Hypothalamus (tissue), 51 donors: ENCODE results near the gene TNFRSF12A.

Experiments used
- DNase-seq, 51 donors: peaks; one replicate each; lab custom pipeline; 2025; lab: John Stamatoyannopoulos, UW

The TNFRSF12A gene, protein sequence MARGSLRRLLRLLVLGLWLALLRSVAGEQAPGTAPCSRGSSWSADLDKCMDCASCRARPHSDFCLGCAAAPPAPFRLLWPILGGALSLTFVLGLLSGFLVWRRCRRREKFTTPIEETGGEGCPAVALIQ

GRCh38 chr16:3020247-3020603 is at the start of gene TNFRSF12A:
Gene TNFRSF12A, plus strand, starts transcription at chr16:3020368. Its CDS starts 30 bp downstream, at chr16:3020398.
- DNase-seq, result peak in 36 of 51 donors; percentile 7 to 67 (median 36)

DNA sequence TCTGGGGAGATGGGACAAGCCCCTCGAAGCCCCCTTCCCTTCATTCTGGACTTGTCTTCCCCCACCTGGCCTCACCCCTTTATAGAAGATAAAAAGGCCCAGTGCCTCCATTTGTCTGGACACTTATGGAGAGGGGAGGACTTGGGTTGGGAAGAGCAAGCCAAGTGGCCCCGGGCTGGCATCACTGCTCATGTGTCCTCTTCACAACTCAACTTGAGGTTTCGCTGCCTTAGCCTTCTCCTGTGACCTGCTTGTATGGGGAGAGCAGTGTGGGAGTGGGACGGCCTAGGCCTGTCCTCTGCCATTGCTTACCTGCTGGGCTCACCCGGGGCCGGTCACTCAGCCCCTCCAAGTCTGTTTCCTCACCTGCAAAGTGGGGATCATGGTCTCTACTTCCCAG is 49.6 kb upstream of the TNFRSF12A start:
- DNase-seq, result no peak

- no peak for DNase-seq
These were observed 48.8 kb upstream of the TNFRSF12A start for GRCh38 chr16:2971134-2971984.

- DNase-seq, result peak in 2 of 51 donors; percentile 8 to 17
These were observed 48.0 kb upstream of the TNFRSF12A start for GRCh38 chr16:2971985-2972784.

DNA sequence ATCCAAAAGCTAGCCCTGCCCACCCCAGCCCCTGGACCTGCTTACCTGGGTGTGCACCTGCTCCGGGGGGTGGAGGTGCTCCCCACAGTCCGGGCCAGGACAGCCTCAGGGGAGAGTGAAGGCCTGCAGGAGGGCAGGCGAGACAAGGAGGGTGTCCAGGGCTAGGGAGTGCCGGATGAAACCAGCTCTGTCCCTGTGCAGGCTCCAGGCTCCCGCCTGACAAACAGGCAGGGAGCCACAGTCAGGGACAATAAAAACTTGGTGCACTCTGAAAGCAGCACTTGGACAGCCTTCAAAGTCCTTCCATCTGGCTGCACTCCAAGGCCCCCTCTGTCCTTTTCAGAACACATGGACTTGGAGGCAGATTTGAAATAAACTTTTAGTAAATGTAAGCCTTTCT is 47.1 kb upstream of the TNFRSF12A start:
- DNase-seq, result peak in 34 of 51 donors; percentile 14 to 70 (median 35)

GRCh38 chr16:2973605-2974318 is 46.4 kb upstream of the TNFRSF12A start:
- DNase-seq, result peak in 17 of 51 donors; percentile 2 to 52 (median 23)

- no peak for DNase-seq
These were observed 45.7 kb upstream of the TNFRSF12A start for GRCh38 chr16:2974319-2975056.

DNA sequence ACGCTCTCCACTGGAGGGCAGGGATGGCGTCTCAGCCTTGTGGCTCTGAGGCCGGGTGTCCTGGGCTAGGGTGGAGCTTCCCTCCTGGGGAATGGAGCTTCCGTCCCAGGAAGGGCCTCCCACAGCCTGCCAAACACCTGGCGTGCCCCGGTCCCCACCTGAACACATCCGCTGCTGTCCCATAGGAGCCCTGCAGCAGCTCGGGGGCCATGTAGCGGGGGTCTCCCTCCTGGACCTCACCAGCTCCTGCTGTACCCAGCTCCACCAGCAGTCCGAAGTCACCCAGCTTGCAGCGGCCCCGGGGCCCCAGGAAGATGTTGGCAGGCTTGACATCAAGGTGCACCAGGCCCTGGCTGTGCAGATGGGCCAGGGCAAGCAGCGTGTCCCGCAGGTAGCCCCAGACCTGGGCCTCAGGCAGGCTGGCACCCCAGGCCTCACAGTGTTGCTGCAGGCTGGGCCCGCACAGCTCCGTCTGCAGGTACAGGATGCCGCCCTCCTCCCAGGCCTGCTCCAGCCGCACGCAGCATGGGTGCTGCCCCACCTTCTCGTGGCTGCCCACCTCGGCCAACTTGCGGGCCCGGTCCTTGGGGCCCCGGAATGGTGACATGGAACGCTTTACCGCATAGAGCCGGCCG is 44.9 kb upstream of the TNFRSF12A start:
- no peak for DNase-seq

DNA sequence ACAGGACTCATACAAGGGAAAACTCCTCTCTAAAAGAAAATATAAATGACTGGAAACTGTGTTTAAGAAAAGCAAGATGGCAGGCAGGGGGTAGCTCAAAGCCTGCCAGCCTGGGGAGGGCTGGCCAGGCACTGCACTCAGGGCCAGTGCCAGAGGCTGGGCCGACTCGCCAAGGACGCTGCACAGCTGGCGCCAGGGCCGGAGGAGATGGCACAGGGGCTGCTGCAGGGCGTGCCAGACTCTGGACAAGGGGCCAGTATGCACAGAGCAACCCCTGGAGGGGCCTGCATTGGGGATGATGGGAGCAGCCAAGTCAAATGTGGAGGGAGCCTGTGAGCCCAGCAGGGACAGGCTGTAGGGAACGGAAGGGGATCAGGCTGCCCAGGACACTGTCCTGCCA is 44.0 kb upstream of the TNFRSF12A start:
- peak in 10 of 51 donors; percentile 14 to 45 (median 26) for DNase-seq

DNA sequence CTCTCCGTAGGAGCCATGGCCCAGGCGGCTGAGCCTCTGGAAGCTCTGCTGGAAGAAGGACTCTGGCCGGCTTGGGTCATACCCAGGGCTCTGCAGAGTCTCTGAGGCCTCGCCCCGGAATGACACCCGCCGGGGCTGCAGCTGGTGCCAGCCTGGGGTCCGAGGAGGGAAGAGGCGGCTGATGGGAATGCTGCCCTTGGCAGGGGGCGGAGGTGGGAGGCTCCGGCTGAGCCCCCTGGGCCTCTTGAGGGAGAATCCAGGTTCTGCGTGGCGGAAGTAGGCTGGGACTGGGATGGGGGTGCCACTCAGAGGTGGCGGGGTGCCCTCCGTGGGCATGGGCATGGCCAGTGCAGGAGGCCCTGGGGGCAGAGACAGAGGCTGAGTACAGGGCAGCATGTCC is 43.5 kb upstream of the TNFRSF12A start:
- no peak for DNase-seq

DNA sequence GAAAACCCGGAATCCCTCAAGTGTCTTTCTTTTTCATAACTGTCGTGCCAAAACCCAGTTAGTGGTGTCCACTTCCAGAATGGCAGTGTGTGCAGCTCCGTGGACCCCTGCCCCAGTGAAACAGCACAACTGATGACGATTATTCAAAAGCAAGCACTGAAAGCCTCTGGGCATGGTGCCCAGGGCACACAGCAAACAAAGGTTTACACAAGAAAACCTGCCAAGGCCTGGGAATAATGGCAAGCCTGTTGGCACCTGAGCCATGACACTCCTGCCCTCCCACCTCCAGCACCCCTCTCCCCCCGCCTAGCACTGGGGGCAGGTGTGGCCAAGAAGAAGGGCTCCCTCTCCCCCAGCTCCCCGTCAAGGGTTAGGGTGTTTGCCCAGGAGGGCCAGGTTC is 42.7 kb upstream of the TNFRSF12A start:
- DNase-seq, result peak in 16 of 51 donors; percentile 11 to 49 (median 36)

- DNase-seq, result no peak
These were observed 40.4 kb upstream of the TNFRSF12A start for GRCh38 chr16:2979669-2980226.

DNA sequence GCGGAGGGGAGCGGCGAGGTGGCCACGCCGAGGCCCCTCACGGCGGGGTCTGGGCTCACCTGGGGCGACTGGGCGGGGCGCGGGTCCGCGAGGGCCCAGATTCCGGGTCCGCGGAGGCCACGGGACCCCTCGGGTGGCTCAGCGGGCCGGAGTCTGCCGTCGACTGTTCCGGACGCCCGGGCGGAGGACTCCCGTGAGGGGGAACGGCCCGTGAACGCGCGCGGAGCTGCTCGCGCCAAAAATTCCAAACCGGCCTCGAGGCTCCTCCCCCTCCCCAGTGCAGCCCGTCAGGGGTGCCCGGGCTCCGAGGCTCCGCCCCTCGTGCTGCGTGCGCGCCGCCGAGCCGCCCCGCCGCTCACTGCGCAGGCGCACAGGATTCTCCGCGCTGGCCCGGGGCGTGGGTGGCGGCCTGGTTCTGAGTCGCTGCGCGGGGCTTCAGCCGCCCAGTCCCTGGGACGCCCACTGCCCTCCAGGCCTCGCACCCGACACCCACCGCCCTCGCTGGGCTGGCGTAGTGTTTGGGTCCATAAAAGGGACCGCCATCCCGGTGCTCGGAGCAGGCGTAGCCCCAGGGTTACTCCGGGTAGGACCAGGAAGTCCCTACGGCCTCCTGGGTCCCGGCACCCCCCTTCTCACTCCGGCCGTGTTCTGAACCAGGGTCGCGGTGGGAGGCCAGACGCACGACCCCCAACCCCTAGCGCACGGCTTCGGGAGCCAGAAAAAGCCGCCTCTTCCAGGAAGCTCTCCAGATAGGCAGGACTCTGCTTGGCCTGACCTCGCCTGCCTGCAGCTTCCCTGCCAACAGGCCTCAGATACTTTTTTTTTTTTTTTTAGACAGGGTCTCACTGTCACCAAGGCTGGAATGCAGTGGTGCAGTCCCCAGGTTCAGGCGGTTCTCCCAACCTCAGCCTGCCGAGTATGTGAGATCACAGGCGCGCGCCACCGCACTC is 39.7 kb upstream of the TNFRSF12A start, which contains the start of gene PKMYT1:
Gene PKMYT1, minus strand, starts transcription at position 220 of the 950 bp plus-strand sequence. CDS start 789 bp downstream, outside the sequence.
- DNase-seq, result peak in 50 of 51 donors; percentile 47 to 94 (median 79)

- DNase-seq, result no peak
These were observed 38.8 kb upstream of the TNFRSF12A start for GRCh38 chr16:2981177-2981898.

DNA sequence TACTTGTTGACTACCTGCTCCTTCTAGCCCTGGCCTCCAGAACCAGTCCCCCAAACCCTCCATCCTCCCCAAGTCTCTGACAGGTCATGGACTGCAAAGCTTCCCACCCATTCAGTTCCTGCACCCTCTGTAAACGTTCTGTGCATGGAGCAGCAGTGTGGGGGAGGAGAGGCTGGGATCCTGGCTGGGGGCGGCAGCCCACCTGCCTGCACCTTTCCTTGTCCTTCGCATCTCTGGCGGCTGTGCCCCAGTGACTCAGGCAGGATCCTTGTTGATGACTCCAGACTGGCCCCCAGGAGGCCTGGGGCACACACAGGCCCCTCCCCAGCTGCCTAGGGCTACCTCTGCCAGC is 38.3 kb upstream of the TNFRSF12A start:
- DNase-seq, result no peak

- no peak for DNase-seq
These were observed 37.8 kb upstream of the TNFRSF12A start for GRCh38 chr16:2982402-2982801.

DNA sequence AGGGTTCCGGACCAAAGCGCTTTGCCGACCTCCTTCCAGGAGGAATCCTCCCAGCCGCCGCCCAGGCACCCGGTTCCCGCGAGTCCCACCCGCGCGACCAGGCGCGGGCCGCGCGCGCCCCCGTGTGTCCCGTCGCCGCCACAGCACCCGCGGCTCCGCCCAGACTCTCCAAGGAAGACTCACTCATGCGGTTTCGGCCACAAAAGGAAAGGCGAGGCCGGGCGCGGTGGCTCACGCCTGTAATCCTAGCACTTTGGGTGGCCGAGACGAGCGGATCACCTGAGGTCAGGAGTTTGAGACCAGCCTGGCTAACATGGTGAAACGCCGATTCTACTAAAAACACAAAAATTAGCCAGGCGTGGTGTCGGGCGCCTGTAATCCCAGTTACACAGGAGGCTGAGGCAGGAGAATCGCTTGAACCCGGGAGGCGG is 36.4 kb upstream of the TNFRSF12A start:
- peak in 46 of 51 donors; percentile 20 to 87 (median 66) for DNase-seq
